Left lung (tissue), 10 donors: ENCODE measurements around the gene TOLLIP. TPM values are rescaled to one million over a fixed set of nuclear protein-coding genes. Genes with fewer than 3 reads are reported as not detected.

Experiments
- ATAC-seq: fragments of 200-7000 bp; cut with Tn5 transposase; one replicate; pipeline ENCODE4 v1.9.1; 2020; ENCODE audit warnings: moderate library complexity
- DNase-seq, 4 donors: peaks; one replicate each; pipeline ENCODE4 v3.0.0-alpha.2; 2013 to 2020
- H3K27ac ChIP-seq, 2 donors: fragments of 200-600 bp; sonication (generic) in 1 of 2; one replicate each; pipeline versions ENCODE4 v1.5.0 to v1.8.0; 2020 to 2021
- H3K27me3 ChIP-seq, 2 donors: fragments of 200-600 bp; sonication (generic) in 1 of 2; one replicate each; pipeline versions ENCODE4 v1.5.0 to v1.8.0; 2020 to 2021
- H3K36me3 ChIP-seq, 2 donors: fragments of 200-600 bp; sonication (generic) in 1 of 2; one replicate each; pipeline versions ENCODE4 v1.5.0 to v1.8.0; 2020 to 2021
- H3K4me1 ChIP-seq, 2 donors: fragments of 200-600 bp; one replicate each; pipeline ENCODE4 v1.8.0; 2021
- H3K4me3 ChIP-seq, 2 donors: fragments of 200-600 bp; sonication (generic) in 1 of 2; one replicate each; pipeline versions ENCODE4 v1.5.0 to v1.8.0; 2020 to 2021; ENCODE audit warnings: mild to moderate bottlenecking in 1 of 2
- H3K9me3 ChIP-seq, 2 donors: fragments of 200-600 bp; sonication (generic) in 1 of 2; one replicate each; pipeline versions ENCODE4 v1.5.0 to v1.8.0; 2020 to 2021
- intact Hi-C, 2 donors: fragments of 100-400 bp; cut with DNase I; formaldehyde crosslinking; loops; one replicate each; pipeline versions ENCODE4 v1.11.2 to v1.14.2; 2022
- polyA plus RNA-seq, 6 donors: library from polyadenylated mRNA; unstranded; fragments of 120-200 nt; gene quantifications; one replicate each; pipeline ENCODE4 v1.2.1, GENCODE V29; 2013; ENCODE audit not compliant: insufficient read length in 6 of 6
- total RNA-seq, 2 donors: library from RNA; stranded (reverse); fragmentation: NEBNext Ultra II Directional; extraction: Animal tissue kit (Norgen Biotek cat#: 25700); gene quantifications; one replicate each; pipeline ENCODE4 v1.2.1, GENCODE V29; 2021
- TF ChIP-seq, protein P1 (sequence below), 2 donors: fragments of 200-600 bp; sonication (generic) in 1 of 2; IDR thresholded peaks; one replicate each; pipeline versions ENCODE4 v1.5.0 to v1.8.0; 2021; ENCODE audit warnings: antibody characterized with exemption in 2 of 2
- donor health status: DM: no; HTN: yes; CAD: no.
- donor health status: DM: no; HTN: no; CAD: no.

TOLLIP gene
- total and polyA plus RNA-seq, 8 donors, result 22.4 to 63.5 (median 27.2) TPM

DNA sequence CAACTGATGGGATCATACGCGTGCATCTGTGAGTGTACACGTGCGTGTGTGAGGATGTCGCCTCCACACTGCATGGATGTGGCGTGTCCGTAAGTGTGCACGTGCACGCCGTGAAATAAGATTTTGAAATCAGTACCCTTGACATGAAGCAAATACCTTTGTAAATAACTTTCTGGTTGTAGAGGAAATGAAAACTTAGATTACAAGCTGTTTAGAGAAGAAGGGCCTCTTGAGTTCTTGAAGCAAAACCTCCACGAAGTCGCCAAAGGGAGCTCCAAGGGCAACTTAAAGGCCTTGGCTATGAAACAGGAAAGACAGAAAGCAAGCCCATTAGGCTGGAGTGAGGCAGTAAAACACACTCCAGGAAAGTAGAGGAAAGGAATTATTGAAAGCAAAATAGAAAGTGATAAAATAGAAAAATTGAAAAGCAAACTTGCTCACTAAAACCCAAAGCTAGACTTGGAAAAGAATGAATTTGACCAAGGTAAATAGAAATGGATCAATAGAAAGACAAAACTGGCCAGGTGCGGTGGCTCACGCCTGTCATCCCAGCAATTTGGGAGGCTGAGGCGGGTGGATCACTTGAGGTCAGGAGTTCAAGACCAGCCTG is 29.7 kb upstream of the TOLLIP start:
- Histone ChIP-seq H3K27me3 (peaks cover 0 to 6% of the 10 kb centered on the region in 2 donors), H3K9me3 (no peaks in the 10 kb centered on the region), H3K27ac (no peak overlapping the region), H3K36me3 (no peaks in the 10 kb centered on the region), H3K4me3 (no peak overlapping the region), H3K4me1 (peaks cover 8 to 27% of the 10 kb centered on the region in 2 donors)
- ATAC-seq (peak; percentile 33), DNase-seq (peak in 1 of 4 donors; percentile 39)
- intact Hi-C loops, result no loop called here
- TF ChIP-seq, protein P1, sequence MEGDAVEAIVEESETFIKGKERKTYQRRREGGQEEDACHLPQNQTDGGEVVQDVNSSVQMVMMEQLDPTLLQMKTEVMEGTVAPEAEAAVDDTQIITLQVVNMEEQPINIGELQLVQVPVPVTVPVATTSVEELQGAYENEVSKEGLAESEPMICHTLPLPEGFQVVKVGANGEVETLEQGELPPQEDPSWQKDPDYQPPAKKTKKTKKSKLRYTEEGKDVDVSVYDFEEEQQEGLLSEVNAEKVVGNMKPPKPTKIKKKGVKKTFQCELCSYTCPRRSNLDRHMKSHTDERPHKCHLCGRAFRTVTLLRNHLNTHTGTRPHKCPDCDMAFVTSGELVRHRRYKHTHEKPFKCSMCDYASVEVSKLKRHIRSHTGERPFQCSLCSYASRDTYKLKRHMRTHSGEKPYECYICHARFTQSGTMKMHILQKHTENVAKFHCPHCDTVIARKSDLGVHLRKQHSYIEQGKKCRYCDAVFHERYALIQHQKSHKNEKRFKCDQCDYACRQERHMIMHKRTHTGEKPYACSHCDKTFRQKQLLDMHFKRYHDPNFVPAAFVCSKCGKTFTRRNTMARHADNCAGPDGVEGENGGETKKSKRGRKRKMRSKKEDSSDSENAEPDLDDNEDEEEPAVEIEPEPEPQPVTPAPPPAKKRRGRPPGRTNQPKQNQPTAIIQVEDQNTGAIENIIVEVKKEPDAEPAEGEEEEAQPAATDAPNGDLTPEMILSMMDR (IDR thresholded peaks at IDR 0.05), result no peak

DNA sequence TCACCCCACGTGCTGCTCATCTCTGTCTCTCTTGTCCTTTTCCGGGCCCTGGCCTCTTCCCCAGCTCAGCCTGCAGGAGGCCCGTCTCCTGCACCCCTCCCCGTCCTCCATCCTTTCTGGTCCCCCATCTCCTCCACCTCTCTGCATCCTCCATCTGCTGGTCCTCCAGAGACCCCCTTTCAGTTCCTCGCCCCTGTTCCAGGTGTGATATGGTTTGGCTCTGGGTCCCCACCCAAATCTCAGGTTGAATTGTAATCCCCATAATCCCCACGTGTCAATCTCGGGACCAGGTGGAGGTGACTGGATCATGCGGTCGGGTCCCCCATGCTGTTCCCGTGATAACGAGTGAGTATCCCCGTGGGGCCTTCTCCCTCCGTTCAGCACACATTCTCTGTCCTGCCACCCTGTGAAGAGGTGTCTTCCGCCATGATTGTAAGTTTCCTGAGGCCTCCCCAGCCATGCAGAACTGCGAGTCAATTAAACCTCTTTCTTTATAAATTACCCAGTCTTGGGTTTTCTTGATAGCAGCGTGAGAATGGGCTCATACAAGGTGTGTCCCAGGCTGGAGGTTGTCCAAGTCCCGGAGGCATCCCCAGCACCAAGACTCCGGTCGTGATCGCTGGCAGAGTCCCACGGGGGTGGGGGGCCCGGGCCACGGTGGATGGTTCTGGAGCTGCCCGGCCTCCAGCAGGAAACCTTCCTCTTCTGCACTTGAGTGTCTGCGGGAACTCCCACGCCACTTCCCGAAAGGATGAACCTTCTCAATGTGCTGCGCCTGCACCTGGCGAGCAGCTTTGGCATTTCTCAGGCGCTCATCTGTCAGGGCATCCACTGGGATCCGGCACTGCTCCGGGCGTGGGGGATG is 29.0 kb upstream of the TOLLIP start:
- H3K9me3 ChIP-seq, result no peaks in the 10 kb centered on the region
- peaks cover 0 to 8% of the 10 kb centered on the region in 2 donors for H3K27me3 ChIP-seq
- ATAC-seq (no peak), DNase-seq (peak in 1 of 4 donors; percentile 72)
- TF ChIP-seq, protein P1 (IDR thresholded peaks at IDR 0.05), result no peak
- no peak overlapping the region for H3K27ac ChIP-seq
- H3K4me3 ChIP-seq, result no peak overlapping the region
- H3K36me3 ChIP-seq, result no peaks in the 10 kb centered on the region
- intact Hi-C loops, result no loop called here
- H3K4me1 ChIP-seq, result peaks cover 8 to 27% of the 10 kb centered on the region in 2 donors

DNA sequence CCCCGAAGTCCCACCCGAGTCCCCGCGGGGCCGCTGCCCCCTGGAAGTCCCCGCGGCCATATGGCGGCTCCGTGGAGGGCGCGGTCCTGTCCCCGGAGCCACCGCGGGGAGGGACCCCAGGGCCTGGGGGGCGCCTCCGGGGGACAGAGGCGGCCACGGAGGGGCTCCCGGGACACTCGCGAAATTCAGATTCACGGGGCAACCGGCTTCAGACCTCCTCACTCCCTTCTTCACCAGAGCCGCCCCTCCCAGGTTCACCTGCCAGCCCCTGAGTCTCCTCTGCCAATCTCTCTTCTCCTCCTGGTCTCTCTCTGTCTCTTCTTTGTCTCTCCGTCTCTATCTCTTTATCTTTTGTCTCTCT is 28.2 kb upstream of the TOLLIP start:
- ATAC-seq (no peak), DNase-seq (no peak)
- H3K27me3 ChIP-seq, result peaks cover 0 to 12% of the 10 kb centered on the region in 2 donors
- no peaks in the 10 kb centered on the region for H3K36me3 ChIP-seq
- H3K27ac ChIP-seq, result no peak overlapping the region
- H3K9me3 ChIP-seq, result no peaks in the 10 kb centered on the region
- TF ChIP-seq, protein P1 (IDR thresholded peaks at IDR 0.05), result no peak
- H3K4me1 ChIP-seq, result peaks cover 8 to 27% of the 10 kb centered on the region in 2 donors
- H3K4me3 ChIP-seq, result no peak overlapping the region
- intact Hi-C loops, result no loop called here

GRCh38 chr11:1336836-1337646 is 27.6 kb upstream of the TOLLIP start:
- Histone ChIP-seq H3K27ac (peak overlapping the region in 1 of 2 donors; percentile 45), H3K27me3 (peaks cover 0 to 12% of the 10 kb centered on the region in 2 donors), H3K4me3 (peak overlapping the region in 1 of 2 donors; percentile 31), H3K9me3 (no peaks in the 10 kb centered on the region), H3K4me1 (peaks cover 8 to 27% of the 10 kb centered on the region in 2 donors), H3K36me3 (no peaks in the 10 kb centered on the region)
- intact Hi-C loops, result no loop called here
- DNase-seq (peak in 2 of 4 donors; percentile 59 to 92), ATAC-seq (peak; percentile 27)
- TF ChIP-seq, protein P1 (IDR thresholded peaks at IDR 0.05), result no peak
